Measurements from ENCODE around the gene SLC9A9. TPM values are rescaled to one million over a fixed set of nuclear protein-coding genes. Genes with fewer than 3 reads are reported as not detected.

SLC9A9 gene
- total and polyA plus RNA-seq, 2 experiments from 2014 or later: 2.2 to 6.8 TPM

DNA sequence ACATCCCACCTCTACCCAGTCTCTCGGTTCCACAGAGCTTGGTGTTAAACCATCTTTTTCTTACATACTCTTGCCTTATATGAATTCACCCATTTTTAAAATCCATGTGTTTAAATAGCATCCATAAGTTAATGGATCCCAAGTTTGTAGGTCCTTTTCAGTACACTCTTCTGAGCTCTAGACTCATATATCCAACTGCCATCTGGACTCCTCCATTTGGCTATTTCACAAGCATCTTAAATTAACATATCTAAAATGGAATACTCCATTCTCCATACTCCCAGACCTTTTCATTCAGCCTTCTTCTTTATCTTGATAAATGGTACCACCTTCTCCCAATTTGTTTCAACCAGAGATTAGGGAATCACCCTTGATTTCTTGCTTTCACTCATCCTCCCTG is 615.3 kb downstream of the SLC9A9 start:
- WGBS (ENCODE audit: low lambda C conversion rate, missing lambda C conversion rate): 90% methylated on average over 1 of the region's 1 CpG
- DNase-seq (ENCODE audit: low spot score): no peak
- H4K20me1 ChIP-seq (ENCODE audit: insufficient read depth, poor library complexity, severe bottlenecking): no peaks in the 10 kb centered on the region
- TF ChIP-seq EZH2phosphoT487 (IDR thresholded peaks at IDR 0.05; ENCODE audit: low read depth, severe bottlenecking, unreplicated experiment) (no peak), EZH2 (IDR thresholded peaks at IDR 0.05; ENCODE audit: borderline replicate concordance) (no peak)
- TF ChIP-seq, protein P1, sequence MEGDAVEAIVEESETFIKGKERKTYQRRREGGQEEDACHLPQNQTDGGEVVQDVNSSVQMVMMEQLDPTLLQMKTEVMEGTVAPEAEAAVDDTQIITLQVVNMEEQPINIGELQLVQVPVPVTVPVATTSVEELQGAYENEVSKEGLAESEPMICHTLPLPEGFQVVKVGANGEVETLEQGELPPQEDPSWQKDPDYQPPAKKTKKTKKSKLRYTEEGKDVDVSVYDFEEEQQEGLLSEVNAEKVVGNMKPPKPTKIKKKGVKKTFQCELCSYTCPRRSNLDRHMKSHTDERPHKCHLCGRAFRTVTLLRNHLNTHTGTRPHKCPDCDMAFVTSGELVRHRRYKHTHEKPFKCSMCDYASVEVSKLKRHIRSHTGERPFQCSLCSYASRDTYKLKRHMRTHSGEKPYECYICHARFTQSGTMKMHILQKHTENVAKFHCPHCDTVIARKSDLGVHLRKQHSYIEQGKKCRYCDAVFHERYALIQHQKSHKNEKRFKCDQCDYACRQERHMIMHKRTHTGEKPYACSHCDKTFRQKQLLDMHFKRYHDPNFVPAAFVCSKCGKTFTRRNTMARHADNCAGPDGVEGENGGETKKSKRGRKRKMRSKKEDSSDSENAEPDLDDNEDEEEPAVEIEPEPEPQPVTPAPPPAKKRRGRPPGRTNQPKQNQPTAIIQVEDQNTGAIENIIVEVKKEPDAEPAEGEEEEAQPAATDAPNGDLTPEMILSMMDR (IDR thresholded peaks at IDR 0.05; ENCODE audit: poor library complexity): no peak
- H3K27ac ChIP-seq: no peak overlapping the region
- no peak overlapping the region for H3K4me3 ChIP-seq
- H3K4me1 ChIP-seq (ENCODE audit: insufficient read depth): peaks cover 5% of the 10 kb centered on the region
- no peak overlapping the region for H2AFZ ChIP-seq
- H3K4me2 ChIP-seq: no peak overlapping the region
- no peaks in the 10 kb centered on the region for H3K9me2 ChIP-seq (replicated peaks; ENCODE audit: insufficient read depth)
- no peaks in the 10 kb centered on the region for H3K27me3 ChIP-seq
- no peaks in the 10 kb centered on the region for H3K36me3 ChIP-seq (replicated peaks; ENCODE audit: insufficient read depth, low read depth)
- H3K9me3 ChIP-seq (ENCODE audit: low read depth): no peaks in the 10 kb centered on the region
- no peaks in the 10 kb centered on the region for H3K79me2 ChIP-seq

DNA sequence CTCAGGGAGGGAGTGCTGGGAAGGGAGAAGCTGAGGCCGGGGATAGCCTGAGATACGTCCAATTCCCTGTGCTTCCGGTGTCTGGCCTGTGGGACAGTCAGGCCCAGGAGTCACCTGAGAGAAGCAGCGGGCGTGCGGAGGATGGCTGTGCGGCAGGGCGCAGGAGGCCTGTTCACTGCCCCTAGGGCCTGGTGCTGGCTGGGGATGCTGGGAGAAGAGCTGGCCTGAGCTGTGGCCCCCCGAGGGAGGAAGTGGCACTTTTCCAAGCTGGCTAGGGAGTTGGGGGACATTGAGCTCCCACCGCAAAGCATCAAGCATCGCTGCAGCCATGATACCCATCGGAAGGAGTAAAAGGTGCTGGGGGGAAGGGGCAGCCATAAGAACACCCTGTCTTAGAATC is 619.9 kb downstream of the SLC9A9 start:
- Histone ChIP-seq H3K79me2 (no peaks in the 10 kb centered on the region), H3K27ac (no peak overlapping the region), H3K36me3 (replicated peaks; ENCODE audit: insufficient read depth, low read depth) (no peaks in the 10 kb centered on the region), H3K9me3 (ENCODE audit: low read depth) (no peaks in the 10 kb centered on the region), H3K4me1 (ENCODE audit: insufficient read depth) (no peaks in the 10 kb centered on the region), H3K4me3 (no peak overlapping the region), H3K9me2 (replicated peaks; ENCODE audit: insufficient read depth) (no peaks in the 10 kb centered on the region), H4K20me1 (ENCODE audit: insufficient read depth, poor library complexity, severe bottlenecking) (no peaks in the 10 kb centered on the region), H3K27me3 (no peaks in the 10 kb centered on the region), H2AFZ (no peak overlapping the region), H3K4me2 (no peak overlapping the region)
- DNase-seq (ENCODE audit: low spot score): no peak
- TF ChIP-seq, protein P1 (IDR thresholded peaks at IDR 0.05; ENCODE audit: poor library complexity): no peak
- TF ChIP-seq EZH2phosphoT487 (IDR thresholded peaks at IDR 0.05; ENCODE audit: low read depth, severe bottlenecking, unreplicated experiment) (no peak), EZH2 (IDR thresholded peaks at IDR 0.05; ENCODE audit: borderline replicate concordance) (no peak)
- whole genome bisulfite sequencing (ENCODE audit: low lambda C conversion rate, missing lambda C conversion rate): 97% methylated on average over 12 of the region's 12 CpGs

DNA sequence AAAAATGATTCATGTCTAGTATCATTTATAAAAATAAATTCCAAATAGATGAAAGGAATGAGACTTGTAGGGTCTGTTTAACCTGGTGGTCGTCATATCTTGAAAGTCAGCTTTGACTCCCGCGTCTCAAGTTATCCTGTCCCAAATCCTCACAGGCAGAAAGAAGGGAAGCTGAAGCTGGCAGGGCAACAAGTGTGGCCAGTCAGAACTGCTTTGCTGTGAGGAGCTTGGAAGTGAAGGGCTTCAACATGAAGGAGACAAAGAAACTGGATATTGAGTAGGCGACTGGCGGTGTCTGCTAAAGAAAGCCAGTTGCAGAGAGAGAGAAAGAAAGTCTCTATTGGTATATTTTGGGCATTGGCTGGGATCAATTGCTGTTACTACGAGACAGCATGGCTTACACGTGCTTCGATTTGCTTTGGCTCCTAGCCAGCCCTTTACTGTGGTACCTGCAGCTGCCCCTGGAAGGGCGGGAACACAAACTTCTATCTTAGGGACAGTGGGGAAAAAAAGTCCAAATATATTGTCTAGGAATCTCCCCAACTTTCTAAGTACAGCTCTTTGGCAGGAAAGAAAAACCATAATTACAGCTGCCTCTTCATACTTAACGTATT is 621.5 kb downstream of the SLC9A9 start:
- no peaks in the 10 kb centered on the region for H3K9me2 ChIP-seq (replicated peaks; ENCODE audit: insufficient read depth)
- TF ChIP-seq, protein P1 (IDR thresholded peaks at IDR 0.05; ENCODE audit: poor library complexity): no peak
- TF ChIP-seq EZH2 (IDR thresholded peaks at IDR 0.05; ENCODE audit: borderline replicate concordance) (no peak), EZH2phosphoT487 (IDR thresholded peaks at IDR 0.05; ENCODE audit: low read depth, severe bottlenecking, unreplicated experiment) (no peak)
- no peak overlapping the region for H3K27ac ChIP-seq
- DNase-seq (ENCODE audit: low spot score): no peak
- no peaks in the 10 kb centered on the region for H3K36me3 ChIP-seq (replicated peaks; ENCODE audit: insufficient read depth, low read depth)
- no peak overlapping the region for H3K4me2 ChIP-seq
- H3K4me1 ChIP-seq (ENCODE audit: insufficient read depth): peaks cover 5% of the 10 kb centered on the region
- no peak overlapping the region for H3K4me3 ChIP-seq
- no peaks in the 10 kb centered on the region for H3K79me2 ChIP-seq
- H3K27me3 ChIP-seq: no peaks in the 10 kb centered on the region
- 85% methylated on average over 10 of the region's 10 CpGs for WGBS (ENCODE audit: low lambda C conversion rate, missing lambda C conversion rate)
- H4K20me1 ChIP-seq (ENCODE audit: insufficient read depth, poor library complexity, severe bottlenecking): no peaks in the 10 kb centered on the region
- H2AFZ ChIP-seq: no peak overlapping the region
- no peaks in the 10 kb centered on the region for H3K9me3 ChIP-seq (ENCODE audit: low read depth)
